ENCODE data around the gene NUBPL.

DNA sequence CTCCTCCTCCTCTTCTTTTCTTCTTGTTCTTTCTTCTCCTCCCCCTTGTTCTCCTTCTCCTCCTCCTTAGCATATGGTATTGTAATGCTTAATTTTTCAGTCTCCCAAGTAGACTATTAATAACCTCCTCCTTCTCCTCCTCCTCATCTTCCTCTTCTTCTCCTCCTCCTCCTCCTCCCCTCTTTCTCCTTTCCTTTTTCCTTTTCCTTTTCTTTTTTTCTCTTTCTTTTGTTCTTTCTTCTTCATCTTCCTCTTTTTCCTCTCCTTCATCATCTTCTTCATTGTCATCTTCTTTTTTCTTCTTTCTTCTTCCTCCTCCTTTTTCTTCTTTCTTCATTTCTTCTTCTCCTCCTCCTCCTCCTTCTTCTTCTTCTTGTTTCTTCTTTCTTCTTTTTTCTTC, 264.3 kb downstream of the NUBPL start:
- TF ChIP-seq, protein P1, sequence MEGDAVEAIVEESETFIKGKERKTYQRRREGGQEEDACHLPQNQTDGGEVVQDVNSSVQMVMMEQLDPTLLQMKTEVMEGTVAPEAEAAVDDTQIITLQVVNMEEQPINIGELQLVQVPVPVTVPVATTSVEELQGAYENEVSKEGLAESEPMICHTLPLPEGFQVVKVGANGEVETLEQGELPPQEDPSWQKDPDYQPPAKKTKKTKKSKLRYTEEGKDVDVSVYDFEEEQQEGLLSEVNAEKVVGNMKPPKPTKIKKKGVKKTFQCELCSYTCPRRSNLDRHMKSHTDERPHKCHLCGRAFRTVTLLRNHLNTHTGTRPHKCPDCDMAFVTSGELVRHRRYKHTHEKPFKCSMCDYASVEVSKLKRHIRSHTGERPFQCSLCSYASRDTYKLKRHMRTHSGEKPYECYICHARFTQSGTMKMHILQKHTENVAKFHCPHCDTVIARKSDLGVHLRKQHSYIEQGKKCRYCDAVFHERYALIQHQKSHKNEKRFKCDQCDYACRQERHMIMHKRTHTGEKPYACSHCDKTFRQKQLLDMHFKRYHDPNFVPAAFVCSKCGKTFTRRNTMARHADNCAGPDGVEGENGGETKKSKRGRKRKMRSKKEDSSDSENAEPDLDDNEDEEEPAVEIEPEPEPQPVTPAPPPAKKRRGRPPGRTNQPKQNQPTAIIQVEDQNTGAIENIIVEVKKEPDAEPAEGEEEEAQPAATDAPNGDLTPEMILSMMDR (IDR thresholded peaks at IDR 0.05; ENCODE audit: low read depth, low read length, poor library complexity, severe bottlenecking) = no peak
- no peak for TF ChIP-seq EZH2phosphoT487 (IDR thresholded peaks at IDR 0.05; ENCODE audit: borderline replicate concordance, low read length)

Measured in DOHH2 (cell line).